Common myeloid progenitor, CD34-positive (primary cell): ENCODE measurements around the gene SDK1.

Source experiments
- CTCF ChIA-PET: fragments of 350-600 bp; sonication (Branson Sonifier 250); formaldehyde crosslinking; loops from one replicate; lab custom pipeline; 2021; ENCODE audit warnings: antibody characterized with exemption; lab: Charles Lee
- POLR2A ChIA-PET: fragments of 350-600 bp; sonication (Branson Sonifier 250); formaldehyde crosslinking; loops from one replicate; lab custom pipeline; 2021; ENCODE audit warnings: antibody characterized with exemption; lab: Charles Lee
- DNase-seq, 3 donors: peaks; one replicate each; pipeline versions ENCODE4 v3.0.0 to v3.0.0-alpha.2; 2013
- H3K27ac ChIP-seq, 2 experiments: 1 replicate in 1 of 2; 2 replicates in 1 of 2; pipeline ENCODE4 v1.7.0; 2013; ENCODE audit warnings: inconsistent platforms in 2 of 2, low read length in 2 of 2, mild to moderate bottlenecking in 2 of 2, low read depth in 1 of 2, moderate library complexity in 1 of 2; ENCODE audit not compliant: severe bottlenecking in 2 of 2, insufficient read depth in 1 of 2, poor library complexity in 1 of 2
- H3K27me3 ChIP-seq, 5 experiments: replicated peaks in 2 of 5; 1 replicate in 3 of 5; 2 replicates in 2 of 5; pipeline versions ENCODE4 v1.6.1 to v1.7.0; 2013; ENCODE audit warnings: low read length in 4 of 5, mild to moderate bottlenecking in 2 of 5, moderate library complexity in 2 of 5, inconsistent platforms in 1 of 5; ENCODE audit not compliant: insufficient read depth in 5 of 5, control insufficient read depth in 4 of 5
- H3K36me3 ChIP-seq, 4 experiments: 1 replicate in 2 of 4; 2 replicates in 2 of 4; pipeline versions ENCODE4 v1.6.1 to v1.7.0; 2013; ENCODE audit warnings: low read length in 3 of 4, control low read depth in 1 of 4, mild to moderate bottlenecking in 1 of 4; ENCODE audit not compliant: control insufficient read depth in 4 of 4, insufficient read depth in 4 of 4
- H3K4me1 ChIP-seq, 4 experiments: 1 replicate in 3 of 4; 2 replicates in 1 of 4; pipeline versions ENCODE4 v1.6.1 to v1.7.1; 2013; ENCODE audit warnings: low read length in 3 of 4, mild to moderate bottlenecking in 3 of 4, control low read depth in 1 of 4, inconsistent platforms in 1 of 4, moderate library complexity in 1 of 4; ENCODE audit not compliant: control insufficient read depth in 4 of 4, insufficient read depth in 4 of 4; ENCODE audit errors: control extremely low read depth in 1 of 4
- H3K4me3 ChIP-seq, 7 experiments: 1 replicate in 4 of 7; 2 replicates in 3 of 7; pipeline versions ENCODE4 v1.5.1 to v1.7.0; 2013; ENCODE audit warnings: mild to moderate bottlenecking in 7 of 7, low read length in 6 of 7, moderate library complexity in 6 of 7, inconsistent platforms in 2 of 7, low read depth in 2 of 7, control low read depth in 1 of 7; ENCODE audit not compliant: insufficient read depth in 4 of 7, control insufficient read depth in 1 of 7; ENCODE audit errors: extremely low read depth in 1 of 7
- H3K9me3 ChIP-seq, 5 experiments: 1 replicate in 4 of 5; 2 replicates in 1 of 5; pipeline versions ENCODE4 v1.6.1 to v1.7.1; 2013; ENCODE audit warnings: low read length in 4 of 5, mild to moderate bottlenecking in 2 of 5, inconsistent platforms in 1 of 5, low read depth in 1 of 5, moderate library complexity in 1 of 5; ENCODE audit not compliant: control insufficient read depth in 4 of 5, insufficient read depth in 2 of 5; ENCODE audit errors: control extremely low read depth in 1 of 5
- WGBS: methylation state at CpG from one replicate; pipeline ENCODE4 v1.1.5; 2013; ENCODE audit not compliant: insufficient coverage; 5-methylcytosine and 5-hydroxymethylcytosine counted together

The SDK1 gene

DNA sequence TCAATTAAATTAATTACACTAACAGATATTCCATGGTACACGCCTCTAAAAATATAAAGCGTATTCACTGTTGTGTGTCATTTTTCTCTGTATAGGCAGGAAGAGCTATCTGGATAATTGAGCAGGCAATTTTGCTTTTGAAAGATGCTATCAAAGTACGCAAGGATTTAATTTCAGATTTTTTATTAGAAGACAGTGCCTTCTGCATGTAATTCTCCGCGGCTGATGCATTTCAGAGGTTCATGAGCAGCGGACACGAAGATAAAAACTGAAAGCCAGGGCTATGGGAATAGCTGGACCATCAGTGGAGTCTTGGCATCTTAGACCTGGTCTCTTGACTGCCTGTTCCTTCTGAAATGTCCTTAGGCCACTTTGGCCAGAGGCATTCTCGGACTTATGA is 35.7 kb upstream of the SDK1 start:
- H3K4me3 ChIP-seq = no peak overlapping the region
- peaks cover 0 to 16% (median 13%) of the 10 kb centered on the region in 5 experiments for H3K27me3 ChIP-seq
- ChIA-PET POLR2A (no interaction called here), CTCF (interaction anchor here (1.1 kb wide), 1 partner anchor 9 kb away, joined by 3 read pairs; no protein-coding TSS in a partner anchor)
- no peak for DNase-seq
- no peaks in the 10 kb centered on the region for H3K9me3 ChIP-seq
- WGBS = 97% methylated on average over 6 of the region's 8 CpGs
- H3K4me1 ChIP-seq = no peaks in the 10 kb centered on the region
- no peaks in the 10 kb centered on the region for H3K36me3 ChIP-seq
- H3K27ac ChIP-seq = no peak overlapping the region

GRCh38 chr7:3266240-3266639 is 34.8 kb upstream of the SDK1 start:
- Histone ChIP-seq H3K27me3 (peaks cover 0 to 16% (median 12%) of the 10 kb centered on the region in 5 experiments), H3K36me3 (no peaks in the 10 kb centered on the region), H3K27ac (no peak overlapping the region), H3K9me3 (peaks cover 0 to under 1% (median 0%) of the 10 kb centered on the region in 5 experiments), H3K4me3 (no peak overlapping the region), H3K4me1 (no peaks in the 10 kb centered on the region)
- POLR2A ChIA-PET = no interaction called here
- DNase-seq = no peak
- WGBS = no CpG with 5 or more reads among the region's 4 CpGs
- CTCF ChIA-PET = interaction anchor here (1.1 kb wide), 1 partner anchor 10 kb away, joined by 3 read pairs; no protein-coding TSS in a partner anchor

DNA sequence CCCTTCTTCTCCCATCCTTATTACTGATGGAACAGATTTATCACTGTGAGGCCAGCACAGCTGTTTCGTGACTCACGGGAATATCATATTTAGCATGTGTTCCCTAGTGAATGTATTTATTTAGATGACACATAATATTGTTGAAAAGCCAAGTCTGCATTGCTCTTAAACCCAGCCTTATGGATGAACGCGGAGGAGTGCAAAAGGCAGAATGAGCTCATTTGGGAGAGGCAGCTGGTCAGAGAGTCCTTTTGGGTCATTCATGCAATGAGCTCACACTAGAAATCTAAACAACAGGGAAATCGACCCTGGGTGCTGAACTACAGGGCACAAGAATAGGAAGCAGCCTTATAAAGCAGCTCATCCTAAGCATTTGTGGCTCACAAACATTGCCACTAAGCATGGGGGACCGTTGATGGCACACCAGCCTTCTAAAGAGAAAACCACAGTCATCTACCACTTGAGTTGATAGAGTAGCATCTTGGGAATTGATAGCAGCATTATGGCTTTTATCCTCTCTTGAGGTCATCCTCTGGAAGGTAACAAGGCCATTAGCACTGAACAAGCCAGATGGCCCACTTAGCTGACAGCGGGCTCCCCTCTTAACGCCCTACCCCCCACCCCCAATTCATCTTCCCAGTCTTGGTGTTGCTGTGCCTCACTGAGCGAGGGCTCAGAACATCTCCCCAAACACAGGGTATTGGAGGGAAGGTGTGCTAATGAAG is 32.9 kb upstream of the SDK1 start:
- H3K27ac ChIP-seq = no peak overlapping the region
- DNase-seq = no peak
- no peaks in the 10 kb centered on the region for H3K36me3 ChIP-seq
- H3K4me1 ChIP-seq = no peaks in the 10 kb centered on the region
- CTCF ChIA-PET = no interaction called here
- peaks cover 0 to 14% (median 10%) of the 10 kb centered on the region in 5 experiments for H3K27me3 ChIP-seq
- H3K9me3 ChIP-seq = peaks cover 0 to 3% (median 0%) of the 10 kb centered on the region in 5 experiments
- POLR2A ChIA-PET = interaction anchor here (0.6 kb wide), 1 partner anchor 402 kb away, joined by 9 read pairs; no protein-coding TSS in a partner anchor
- WGBS = 71% methylated on average over 4 of the region's 9 CpGs
- no peak overlapping the region for H3K4me3 ChIP-seq

DNA sequence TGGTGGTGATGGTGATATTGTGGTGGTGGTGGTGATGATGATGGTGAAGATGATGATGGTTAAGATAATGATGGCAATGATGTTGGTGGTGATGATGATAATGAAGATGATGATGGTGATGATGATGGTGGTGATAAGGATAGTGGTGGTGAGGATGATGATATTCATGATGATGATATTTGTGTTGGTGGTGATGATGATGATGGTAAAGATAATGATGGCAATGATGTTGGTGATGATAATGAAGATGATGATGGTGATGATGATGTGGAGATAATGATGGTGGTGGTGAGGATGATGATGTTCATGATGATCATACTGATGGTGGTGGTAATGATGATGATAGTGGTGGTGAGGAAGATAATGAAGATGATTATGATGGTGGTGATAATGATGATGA is 30.7 kb upstream of the SDK1 start:
- Histone ChIP-seq H3K4me3 (no peak overlapping the region), H3K36me3 (no peaks in the 10 kb centered on the region), H3K27me3 (peaks cover 0 to 10% (median under 1%) of the 10 kb centered on the region in 5 experiments), H3K27ac (no peak overlapping the region), H3K4me1 (no peaks in the 10 kb centered on the region), H3K9me3 (peaks cover 0 to 3% (median 0%) of the 10 kb centered on the region in 5 experiments)
- no peak for DNase-seq
- POLR2A ChIA-PET = no interaction called here
- CTCF ChIA-PET = no interaction called here

- no peak overlapping the region for H3K4me3 ChIP-seq
- CTCF ChIA-PET = interaction anchor here (1.2 kb wide), 1 partner anchor 36 kb away, joined by 3 read pairs; no protein-coding TSS in a partner anchor
- peaks cover 0 to 5% (median 0%) of the 10 kb centered on the region in 5 experiments for H3K27me3 ChIP-seq
- no peaks in the 10 kb centered on the region for H3K4me1 ChIP-seq
- POLR2A ChIA-PET = no interaction called here
- H3K36me3 ChIP-seq = no peaks in the 10 kb centered on the region
- H3K27ac ChIP-seq = no peak overlapping the region
- WGBS = 100% methylated on average over 1 of the region's 2 CpGs
- peaks cover 0 to 3% (median 0%) of the 10 kb centered on the region in 5 experiments for H3K9me3 ChIP-seq
- DNase-seq = no peak
These were observed 29.8 kb upstream of the SDK1 start for GRCh38 chr7:3271298-3271697.

DNA sequence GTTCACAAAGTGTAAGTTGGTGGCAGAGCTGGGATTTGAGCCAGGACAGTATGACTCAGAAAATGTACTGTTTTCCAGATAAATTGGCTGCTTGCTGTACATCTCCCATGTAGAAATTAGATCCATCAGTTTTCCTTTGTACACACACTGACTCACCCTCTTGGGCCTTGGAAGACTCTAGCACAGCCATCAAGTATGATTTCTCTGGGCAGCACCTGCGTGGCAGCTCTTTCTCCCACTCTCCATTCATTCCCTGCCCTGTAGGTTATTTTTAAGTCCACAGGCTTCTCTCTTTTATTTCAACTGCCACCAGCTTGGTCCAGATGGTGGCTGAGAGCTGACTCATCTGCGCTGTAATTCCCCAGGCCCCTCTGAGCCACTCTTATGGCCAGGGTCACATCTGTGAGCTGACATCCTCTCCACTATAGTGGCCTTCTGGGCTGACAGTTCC is 28.3 kb upstream of the SDK1 start:
- no peaks in the 10 kb centered on the region for H3K4me1 ChIP-seq
- H3K27ac ChIP-seq = no peak overlapping the region
- WGBS = 96% methylated on average over 2 of the region's 2 CpGs
- no peak overlapping the region for H3K4me3 ChIP-seq
- ChIA-PET POLR2A (no interaction called here), CTCF (interaction anchor here (0.8 to 1.2 kb wide), 2 partner anchors 9 to 37 kb away, joined by 3 read pairs; no protein-coding TSS in a partner anchor)
- peaks cover 0 to 3% (median 0%) of the 10 kb centered on the region in 5 experiments for H3K9me3 ChIP-seq
- peaks cover 0 to 5% (median 0%) of the 10 kb centered on the region in 5 experiments for H3K27me3 ChIP-seq
- H3K36me3 ChIP-seq = no peaks in the 10 kb centered on the region
- DNase-seq = no peak

GRCh38 chr7:3274131-3274530 is 26.9 kb upstream of the SDK1 start:
- ChIA-PET POLR2A (no interaction called here), CTCF (interaction anchor here (0.6 to 0.7 kb wide), 2 partner anchors 12 to 26 kb away, joined by 3 to 4 read pairs; no protein-coding TSS in a partner anchor)
- H3K36me3 ChIP-seq = no peaks in the 10 kb centered on the region
- peaks cover 0 to 4% (median 0%) of the 10 kb centered on the region in 5 experiments for H3K27me3 ChIP-seq
- H3K9me3 ChIP-seq = peaks cover 0 to 3% (median 0%) of the 10 kb centered on the region in 5 experiments
- DNase-seq = no peak
- H3K27ac ChIP-seq = no peak overlapping the region
- no peaks in the 10 kb centered on the region for H3K4me1 ChIP-seq
- no peak overlapping the region for H3K4me3 ChIP-seq
- no CpG with 5 or more reads among the region's 1 CpG for WGBS
